Endometrial microvascular endothelial cells (primary cell): Measurements from ENCODE around the gene GNA14. TPM values are rescaled to one million over a fixed set of nuclear protein-coding genes. Genes with fewer than 3 reads are reported as not detected.
"Not testable (repeated sequence)": the region's sequence is repeated elsewhere in the genome, so short reads cannot be mapped to it uniquely, and the experiment has no call there.

Experiments used
- in situ Hi-C: cut with HindIII; loops from 2 replicates; pipeline ENCODE4 v1.10.0; 2017; ENCODE audit warnings: low sequenced_read_pairs, low pct_unique_long_range_greater_than_20kb; ENCODE audit errors: inconsistent ontology term
- total RNA-seq: library from RNA; depleted of rRNA; stranded (reverse); fragments of >200 nt; gene quantifications from one replicate; pipeline ENCODE4 v1.2.3, GENCODE V29; 2015; ENCODE audit errors: inconsistent ontology term

The GNA14 gene
- total RNA-seq, 1 donor from 2014 or later: 0.56 TPM

GRCh38 chr9:77595426-77596095 is 52.6 kb downstream of the GNA14 start:
- in situ Hi-C loops: no loop called here

GRCh38 chr9:77594963-77595362 is 53.2 kb downstream of the GNA14 start:
- in situ Hi-C loops: no loop called here

GRCh38 chr9:77593528-77593927 is 54.6 kb downstream of the GNA14 start:
- in situ Hi-C loops: no loop called here

GRCh38 chr9:77592476-77592875 is 55.6 kb downstream of the GNA14 start:
- in situ Hi-C loops: no loop called here

GRCh38 chr9:77589046-77589795 is 58.9 kb downstream of the GNA14 start:
- in situ Hi-C loops: no loop called here

- in situ Hi-C loops: no loop called here
These were observed 59.7 kb downstream of the GNA14 start for GRCh38 chr9:77588271-77588937.

- in situ Hi-C loops: no loop called here
These were observed 60.3 kb downstream of the GNA14 start for GRCh38 chr9:77587851-77588250.

- in situ Hi-C loops: no loop called here
These were observed 61.1 kb downstream of the GNA14 start for GRCh38 chr9:77587042-77587441.

GRCh38 chr9:77586591-77586990 is 61.5 kb downstream of the GNA14 start:
- in situ Hi-C loops: no loop called here

- in situ Hi-C loops: no loop called here
These were observed 62.8 kb downstream of the GNA14 start for GRCh38 chr9:77585335-77585786.

GRCh38 chr9:77584927-77585326 is 63.2 kb downstream of the GNA14 start:
- in situ Hi-C loops: not testable (repeated sequence)

GRCh38 chr9:77582961-77583576 is 65.1 kb downstream of the GNA14 start:
- in situ Hi-C loops: no loop called here

- in situ Hi-C loops: no loop called here
These were observed 65.6 kb downstream of the GNA14 start for GRCh38 chr9:77582525-77582924.

GRCh38 chr9:77575785-77576184 is 72.3 kb downstream of the GNA14 start:
- in situ Hi-C loops: no loop called here

GRCh38 chr9:77569335-77569734 is 78.8 kb downstream of the GNA14 start:
- in situ Hi-C loops: no loop called here

- in situ Hi-C loops: no loop called here
These were observed 84.9 kb downstream of the GNA14 start for GRCh38 chr9:77563174-77563573.

GRCh38 chr9:77562019-77562748 is 85.9 kb downstream of the GNA14 start:
- in situ Hi-C loops: no loop called here

GRCh38 chr9:77561331-77562018 is 86.6 kb downstream of the GNA14 start:
- in situ Hi-C loops: no loop called here
